Hematopoietic multipotent progenitor cell treated with erythropoietin and hydrocortisone succinate and interleukin-3 and kit ligand, for 8 days (in vitro differentiated cells): ENCODE results near the gene PHYKPL.

ENCODE experiments used
- DNase-seq: peaks from one replicate; pipeline ENCODE4 v3.0.0-alpha.2; 2015

The PHYKPL gene

DNA sequence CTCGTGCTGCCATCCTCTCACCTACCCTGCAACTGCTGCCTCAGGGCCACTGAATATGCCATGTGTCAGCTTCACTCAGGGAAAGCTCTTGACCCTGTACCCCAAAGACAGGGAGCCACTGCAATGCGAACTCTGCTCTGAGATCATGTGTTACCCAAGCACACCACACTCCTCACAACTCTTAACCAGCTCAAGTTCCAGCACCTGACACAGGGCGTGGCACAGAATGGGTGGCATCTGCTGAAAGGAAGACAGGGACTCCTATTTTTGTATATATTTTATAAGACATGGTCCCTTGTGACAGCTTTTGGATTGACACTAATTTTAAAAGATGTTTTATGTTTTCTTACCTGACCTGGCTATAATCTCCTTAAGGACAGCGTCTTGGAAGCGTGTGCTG is 10.7 kb downstream of the PHYKPL start:
- peak; percentile 54 for DNase-seq

DNA sequence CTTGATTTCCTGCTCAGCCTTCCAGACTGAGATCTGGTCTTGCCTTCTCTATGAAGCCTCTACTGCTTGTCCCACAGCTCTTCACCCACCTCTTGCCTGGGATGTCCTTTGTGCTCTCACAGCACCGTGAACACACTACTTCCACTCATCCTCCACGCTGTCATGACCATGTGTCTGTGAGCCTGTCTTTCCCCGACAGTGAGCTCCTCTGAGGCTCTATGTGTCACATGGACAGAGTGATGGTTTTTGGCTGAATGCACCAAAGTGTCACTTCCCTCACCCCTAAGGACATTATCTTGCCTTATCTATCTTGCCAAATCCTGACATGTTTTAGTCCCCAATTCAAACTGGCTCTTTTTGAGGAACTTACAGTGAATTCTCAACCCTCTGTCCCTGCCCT is 11.3 kb downstream of the PHYKPL start:
- DNase-seq = peak; percentile 36

DNA sequence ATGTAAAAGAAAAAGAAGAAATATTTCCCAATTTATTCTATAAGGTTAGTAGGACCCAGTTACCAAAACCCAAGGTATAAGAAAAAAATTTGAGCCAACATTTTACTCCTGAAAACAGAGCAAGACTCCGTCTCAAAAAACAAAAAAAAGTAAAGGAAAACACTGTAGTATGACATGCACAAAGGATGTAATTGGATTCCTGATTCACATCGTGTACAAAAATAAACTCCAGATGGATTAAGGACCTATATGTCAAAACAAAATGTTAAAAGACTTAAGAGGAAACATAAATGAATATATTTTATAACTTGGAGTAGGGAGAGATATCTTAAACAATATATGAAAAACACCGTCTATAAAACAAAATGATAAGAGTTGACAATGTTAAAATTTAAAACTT is 13.8 kb downstream of the PHYKPL start:
- no peak for DNase-seq

DNA sequence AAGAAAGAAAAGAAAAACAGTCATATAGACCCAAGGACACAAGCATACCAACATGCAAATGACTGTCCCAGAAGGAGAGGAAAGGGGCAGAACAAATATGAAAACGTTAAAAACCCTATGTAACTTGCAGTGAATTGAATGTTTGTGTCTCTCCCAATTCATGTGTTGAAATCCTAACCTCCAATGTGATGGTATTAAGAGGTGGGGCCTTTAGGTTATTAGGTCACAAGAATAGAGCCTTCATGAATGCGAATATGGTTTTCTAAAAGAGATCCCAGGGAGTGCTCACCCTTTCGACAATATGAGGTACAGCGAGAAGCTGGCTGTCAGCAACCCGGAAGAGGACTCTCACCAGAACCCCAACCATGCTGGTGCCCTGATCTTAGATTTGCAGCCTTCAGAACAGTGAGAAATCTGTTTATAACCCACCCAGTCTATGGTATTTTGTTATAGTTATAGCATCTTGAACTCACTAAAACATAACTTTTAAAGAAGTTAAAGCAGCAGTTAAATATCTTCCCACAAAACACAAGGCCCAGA is 14.3 kb downstream of the PHYKPL start:
- no peak for DNase-seq

DNA sequence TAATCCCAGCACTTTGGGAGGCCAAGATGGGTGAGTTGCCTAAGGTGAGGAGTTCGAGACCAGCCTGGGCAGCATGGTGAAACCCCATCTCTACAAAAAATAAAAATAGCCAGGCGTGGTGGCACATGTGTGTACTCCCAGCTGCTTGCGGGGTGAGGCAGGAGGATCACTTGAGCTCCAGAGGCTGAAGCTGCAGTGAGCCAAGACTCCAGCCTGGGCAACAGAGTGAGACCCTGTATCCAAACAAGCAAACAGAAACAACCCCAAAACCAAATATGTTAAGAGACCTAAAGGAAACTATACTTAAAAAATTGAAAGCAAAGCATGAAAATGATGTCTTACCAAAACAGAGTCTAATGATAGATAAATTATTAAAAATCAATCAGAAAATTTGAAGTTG is 15.8 kb downstream of the PHYKPL start:
- DNase-seq = no peak

DNA sequence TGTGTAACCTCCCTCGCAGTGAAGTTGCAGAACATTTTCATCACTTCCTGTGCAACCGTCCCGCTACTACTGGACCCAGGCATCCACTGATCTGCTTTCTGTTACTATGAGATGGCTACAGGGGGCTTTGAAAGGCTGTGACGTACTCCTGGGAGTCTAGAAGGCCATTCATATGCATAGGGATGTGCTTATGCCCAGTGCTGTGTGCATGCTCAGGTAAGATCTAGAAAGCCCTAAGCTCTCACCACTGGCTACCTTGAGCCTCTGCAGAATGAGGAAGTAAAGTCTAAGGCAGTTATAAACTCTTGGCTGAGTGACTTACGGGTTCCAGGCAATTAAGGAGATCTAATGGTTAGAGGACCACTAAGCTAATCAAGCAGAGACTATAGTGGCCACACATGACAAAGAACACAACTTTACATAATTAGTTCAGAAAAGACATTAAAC is 16.5 kb downstream of the PHYKPL start:
- no peak for DNase-seq

DNA sequence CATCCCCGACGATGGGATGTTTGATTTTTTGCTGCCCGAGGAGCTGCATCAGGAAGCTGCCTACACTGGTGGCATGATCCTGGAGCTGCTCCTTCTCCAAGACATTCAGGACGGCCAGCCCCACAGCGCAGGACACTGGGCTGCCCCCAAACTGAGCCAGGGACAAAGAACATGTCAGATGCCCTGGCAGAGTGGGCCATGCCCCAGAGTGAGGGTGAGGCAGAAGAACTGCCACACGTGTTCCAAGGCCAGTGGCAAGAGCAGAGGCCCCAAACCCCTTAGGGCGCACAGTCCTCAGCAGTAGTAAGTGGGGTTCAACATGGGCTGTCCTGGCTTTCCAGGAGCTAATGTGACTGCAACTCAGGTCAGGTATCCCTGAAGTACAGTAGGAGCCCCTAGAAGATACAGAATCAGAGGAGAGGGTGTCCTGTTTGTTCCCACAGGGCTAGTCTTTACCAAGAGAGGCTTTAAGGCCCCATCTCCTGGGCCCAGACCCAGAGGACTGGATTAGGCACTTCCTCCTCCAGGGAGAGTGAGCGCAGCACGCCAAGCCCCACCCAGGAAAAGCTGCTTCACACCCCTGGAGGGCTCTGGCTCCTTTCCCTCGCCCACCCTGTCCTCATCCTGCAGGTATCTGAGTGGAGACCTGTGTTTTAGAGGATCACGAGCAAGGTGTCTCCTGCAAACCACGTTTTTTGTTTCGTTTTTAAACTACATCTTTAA is 17.2 kb downstream of the PHYKPL start:
- no peak for DNase-seq

DNA sequence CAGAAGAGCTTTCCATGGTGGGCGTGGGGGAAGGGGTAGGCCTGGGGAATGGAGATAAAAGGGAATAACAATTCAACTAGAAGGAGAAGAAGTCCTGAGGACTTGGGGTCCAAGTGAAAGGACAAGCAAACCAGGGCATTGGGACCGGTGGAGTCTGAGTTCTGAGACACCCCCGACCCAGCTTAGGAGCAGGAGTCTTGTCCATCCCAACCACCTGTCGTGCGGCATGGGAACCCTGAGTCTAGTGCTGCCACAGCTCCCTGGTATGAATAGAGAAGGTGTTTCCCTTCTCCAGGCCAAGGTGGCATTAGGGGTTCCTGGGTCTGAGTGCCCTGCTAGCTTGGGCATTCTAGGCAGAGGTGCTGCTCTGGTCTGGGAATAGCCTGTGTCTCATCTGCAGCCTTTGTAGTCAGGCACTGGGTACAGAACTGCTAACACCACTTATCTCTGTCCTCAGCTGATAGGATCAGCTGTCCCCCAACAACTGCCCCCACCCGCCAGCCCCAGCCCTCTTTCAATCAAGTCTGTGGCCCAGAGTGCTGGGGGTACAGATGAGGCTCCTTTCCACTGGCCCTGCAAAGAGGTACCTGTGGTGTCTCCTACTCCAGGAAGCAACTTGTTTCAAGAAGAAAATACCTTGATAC is 18.3 kb downstream of the PHYKPL start:
- DNase-seq = no peak

DNA sequence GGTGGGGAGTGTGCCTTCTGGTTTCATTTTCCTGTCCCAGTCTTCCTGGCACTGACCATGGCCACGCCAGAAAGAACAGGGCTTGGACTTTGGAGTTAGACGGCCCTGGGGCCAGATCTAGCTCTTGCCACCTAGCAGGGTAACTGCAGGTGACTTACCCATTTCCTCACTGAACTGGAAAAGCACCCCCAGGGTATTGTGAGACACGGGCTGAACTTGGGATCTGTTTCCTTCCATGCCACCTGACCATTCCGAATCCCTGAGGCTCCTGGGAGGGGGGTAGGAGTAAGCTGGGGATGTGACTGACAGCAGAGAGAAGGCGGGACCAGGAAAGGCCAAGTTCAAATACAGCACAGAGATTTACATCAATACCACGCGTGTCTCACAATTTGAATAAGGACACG is 18.9 kb downstream of the PHYKPL start:
- peak; percentile 43 for DNase-seq

DNA sequence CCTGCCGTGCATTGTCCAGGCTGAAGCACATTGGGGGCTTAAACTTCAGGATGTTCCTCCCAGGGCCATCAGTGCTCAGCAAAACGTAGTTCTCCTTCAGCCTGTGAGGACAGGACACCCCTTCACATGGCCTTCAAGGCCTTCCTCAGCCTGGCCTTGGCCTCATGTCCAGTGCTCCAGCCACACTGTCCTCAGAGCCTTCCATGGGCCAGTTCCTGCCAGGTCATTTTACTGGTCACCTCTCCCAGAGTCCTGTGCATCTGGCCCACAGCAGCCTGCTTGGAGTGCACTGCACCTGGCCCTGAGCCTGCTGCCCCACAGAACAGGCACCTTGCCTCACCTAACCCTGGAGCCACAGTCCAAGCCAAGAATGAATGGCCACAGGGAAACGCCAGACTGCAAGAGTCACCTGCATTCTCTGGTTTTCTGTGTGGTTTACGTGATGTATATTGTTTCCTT is 19.6 kb downstream of the PHYKPL start:
- DNase-seq = no peak

DNA sequence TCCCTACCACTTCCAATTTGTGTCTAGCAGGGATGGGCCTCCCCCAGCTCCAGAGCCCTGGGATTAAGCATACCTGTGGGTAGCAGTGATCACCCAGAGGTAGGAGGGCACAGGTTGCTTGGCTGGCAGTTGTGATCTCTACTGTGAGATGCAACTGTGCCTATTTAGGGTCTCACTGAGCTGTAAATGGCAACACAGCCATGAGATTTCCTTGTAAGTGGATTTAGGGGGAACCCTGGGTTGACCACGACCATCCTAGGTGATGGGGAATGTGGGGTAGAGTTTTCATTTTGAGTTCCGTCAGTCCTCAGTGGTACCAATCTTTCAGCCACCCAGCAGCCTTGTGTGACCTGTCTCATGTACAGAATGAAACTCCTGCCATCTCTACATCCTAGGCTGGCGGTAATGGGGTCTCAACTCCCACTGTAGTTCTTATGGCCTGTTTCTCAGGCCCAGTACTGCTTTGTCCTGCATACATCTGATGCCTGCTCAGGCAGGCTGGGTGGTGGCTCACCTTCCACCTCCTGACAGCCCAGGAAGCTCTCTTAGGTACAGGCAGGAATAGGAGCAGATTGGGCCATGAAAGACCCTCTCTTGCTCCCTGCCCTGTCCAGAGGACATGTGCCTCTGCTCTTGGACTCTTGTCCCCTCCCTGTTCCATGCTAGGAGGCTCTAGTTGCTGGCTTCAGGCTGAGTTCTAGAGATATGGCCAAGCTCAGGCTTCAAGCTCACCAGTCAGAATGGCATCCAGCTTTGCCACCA is 20.2 kb downstream of the PHYKPL start:
- peak; percentile 36 for DNase-seq

DNA sequence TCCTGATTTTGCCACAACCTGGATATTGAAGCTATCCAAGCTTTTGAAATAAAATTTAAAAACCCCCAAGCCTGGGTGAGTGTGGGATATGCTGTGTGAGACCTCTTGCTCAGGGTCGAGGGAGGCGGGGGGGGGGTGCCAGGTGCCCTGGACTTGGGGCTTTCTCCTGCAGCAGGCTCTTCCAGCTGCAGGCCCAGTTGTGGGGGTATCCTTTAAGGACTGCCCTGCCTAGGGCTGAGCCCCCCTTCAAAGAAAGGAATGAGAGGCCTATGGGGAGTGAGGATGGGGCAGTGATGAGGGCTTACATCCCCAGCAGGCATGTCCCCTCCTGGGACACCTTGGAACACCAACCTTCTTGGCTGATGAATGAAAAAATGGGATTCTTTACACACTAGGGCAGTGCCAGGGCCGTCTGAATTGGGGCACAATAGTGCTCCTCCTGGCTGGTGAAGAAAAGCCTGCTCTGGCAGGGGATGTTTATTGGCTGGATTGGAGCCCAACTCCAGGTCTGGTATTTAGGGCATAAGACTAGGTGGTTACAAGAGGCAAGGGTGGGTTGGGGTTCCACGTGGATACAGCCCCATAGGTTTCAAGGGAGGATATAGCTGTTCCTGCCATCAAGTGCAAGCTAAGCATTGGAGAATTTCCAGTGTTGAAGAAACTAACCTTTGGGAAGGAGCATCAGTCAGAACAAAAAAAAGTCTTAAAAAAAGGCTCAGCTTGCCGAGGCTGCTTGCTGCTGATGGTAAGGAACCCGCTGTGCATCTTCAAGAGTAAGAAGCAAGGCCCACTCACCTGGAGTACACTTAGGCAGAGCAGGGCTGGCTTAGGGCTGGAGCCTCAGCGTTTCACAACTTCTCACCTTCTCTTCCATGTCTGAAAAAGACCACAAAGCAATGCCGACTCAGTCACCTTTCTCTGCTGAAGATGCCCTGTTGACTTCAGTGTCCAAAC is 21.2 kb downstream of the PHYKPL start:
- no peak for DNase-seq

DNA sequence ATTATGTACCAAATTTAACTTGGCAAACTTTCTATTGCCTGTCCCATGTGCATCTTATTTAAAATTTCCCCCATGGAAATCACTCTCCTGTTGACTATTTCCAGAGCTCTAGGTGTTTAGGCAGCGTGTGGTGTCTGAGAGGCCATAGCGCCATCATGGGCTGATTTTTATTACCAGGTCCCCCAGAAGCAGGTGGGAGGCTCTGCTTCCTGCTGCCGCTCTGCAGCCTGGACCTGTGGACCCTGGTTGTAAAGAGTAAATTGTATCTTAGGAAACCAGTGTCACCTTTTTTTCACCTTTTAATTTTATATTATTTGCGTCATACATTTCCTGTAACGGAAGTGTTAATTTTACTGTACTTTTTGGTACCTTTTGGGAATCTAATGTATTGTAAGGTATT is 21.9 kb downstream of the PHYKPL start:
- no peak for DNase-seq

DNA sequence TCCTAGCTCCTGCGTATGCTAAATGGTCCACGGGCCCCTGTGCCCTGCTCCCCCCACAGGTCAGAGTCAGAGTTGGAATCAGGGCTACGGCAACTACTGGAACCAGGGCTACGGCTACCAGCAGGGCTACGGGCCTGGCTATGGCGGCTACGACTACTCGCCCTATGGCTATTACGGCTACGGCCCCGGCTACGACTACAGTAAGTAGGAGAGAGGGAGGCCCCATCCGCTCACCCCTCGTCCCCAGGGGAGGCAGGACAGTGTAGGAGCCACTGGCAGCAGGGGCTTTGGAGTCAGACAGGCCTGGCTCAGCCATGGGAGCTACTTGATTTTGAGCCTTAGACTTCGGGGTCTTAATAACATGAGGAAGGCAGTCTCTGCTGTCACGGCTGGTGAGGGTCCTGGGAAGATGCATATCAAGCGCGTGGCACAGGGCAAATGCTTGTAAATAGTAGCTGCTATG is 22.5 kb downstream of the PHYKPL start:
- DNase-seq = no peak

DNA sequence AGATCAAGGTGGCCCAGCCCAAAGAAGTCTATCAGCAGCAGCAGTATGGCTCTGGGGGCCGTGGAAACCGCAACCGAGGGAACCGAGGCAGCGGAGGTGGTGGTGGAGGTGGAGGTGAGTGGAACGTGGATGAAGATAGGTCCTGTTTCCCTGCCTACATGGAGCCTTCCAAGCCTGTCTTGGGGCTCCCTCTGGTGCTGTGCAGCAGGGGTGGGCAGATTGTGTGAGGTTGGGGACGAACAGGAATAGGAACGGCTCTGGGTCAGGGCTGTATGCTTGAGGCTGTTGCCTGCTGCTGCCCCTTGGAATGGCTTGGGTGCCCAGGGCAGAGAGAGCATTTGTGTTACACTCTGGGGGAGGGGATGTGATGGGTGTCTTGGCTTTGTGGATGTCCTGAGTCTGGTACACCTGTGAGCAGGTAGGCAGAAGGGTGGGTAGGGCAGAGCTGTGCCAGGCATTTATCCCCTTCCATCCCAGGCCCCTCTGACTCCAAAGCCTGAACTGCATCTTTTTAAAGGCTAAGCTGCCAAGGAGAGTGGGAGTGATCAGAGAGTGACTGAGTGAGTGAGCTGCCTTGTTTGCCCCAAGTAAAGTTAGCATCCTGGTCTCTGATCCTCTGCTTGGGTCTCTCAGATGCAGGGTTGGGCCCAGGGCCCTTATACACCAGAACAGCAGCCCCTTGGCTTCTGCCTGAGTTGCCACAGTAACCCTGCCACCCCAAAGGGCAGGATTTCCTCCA is 23.1 kb downstream of the PHYKPL start:
- DNase-seq = no peak

DNA sequence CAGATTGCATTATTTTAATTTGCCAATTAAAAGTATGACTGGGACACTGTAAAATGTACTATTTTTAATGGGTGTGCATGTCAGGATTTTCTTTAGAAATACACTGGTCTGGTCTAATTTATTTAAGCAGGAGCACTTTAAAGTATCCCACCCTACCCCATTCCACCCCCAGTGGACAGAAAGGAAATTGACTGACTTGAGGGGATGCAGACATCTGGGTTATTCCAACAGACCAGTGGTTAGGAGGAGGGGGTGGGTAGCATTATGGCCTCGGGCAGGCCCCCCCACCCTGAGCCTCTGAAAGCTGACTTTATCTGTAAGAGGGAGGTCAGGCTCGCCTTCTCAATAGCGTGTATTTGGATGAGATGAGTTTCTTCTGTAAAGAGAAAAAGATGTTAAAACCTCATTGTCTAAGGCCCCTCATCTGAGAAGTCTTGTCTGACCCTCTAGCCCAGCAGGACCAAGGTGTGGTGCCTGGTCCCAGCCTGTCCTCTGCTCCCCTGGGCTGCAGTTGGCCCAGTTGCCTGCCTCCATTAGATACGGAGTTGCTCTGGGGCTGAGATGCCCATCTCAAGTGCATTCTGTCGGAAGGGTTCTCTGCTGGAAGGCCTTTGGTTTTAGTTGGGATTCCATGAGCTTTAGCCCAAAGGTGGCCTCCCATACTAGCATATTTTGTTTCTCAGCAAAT is 23.9 kb downstream of the PHYKPL start:
- DNase-seq = peak; percentile 42

DNA sequence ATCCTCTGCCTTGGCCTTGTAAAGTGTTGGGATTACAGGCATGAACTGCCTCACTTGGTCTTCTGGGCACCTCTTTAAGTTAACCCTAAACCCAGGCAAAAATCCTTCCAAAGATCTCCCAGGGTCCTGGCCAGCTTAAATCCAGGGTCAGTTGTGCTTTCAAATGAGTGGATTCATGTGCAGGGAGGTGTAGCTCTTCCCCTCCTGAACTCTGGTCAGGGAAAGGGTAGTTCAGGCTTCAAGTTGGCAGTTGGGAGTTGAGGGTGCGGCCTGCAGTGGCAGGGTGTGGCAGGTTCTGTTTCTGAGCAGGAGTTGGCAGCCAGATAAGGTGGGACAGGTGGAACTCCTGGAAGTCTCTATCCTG is 24.7 kb downstream of the PHYKPL start:
- peak; percentile 85 for DNase-seq

DNA sequence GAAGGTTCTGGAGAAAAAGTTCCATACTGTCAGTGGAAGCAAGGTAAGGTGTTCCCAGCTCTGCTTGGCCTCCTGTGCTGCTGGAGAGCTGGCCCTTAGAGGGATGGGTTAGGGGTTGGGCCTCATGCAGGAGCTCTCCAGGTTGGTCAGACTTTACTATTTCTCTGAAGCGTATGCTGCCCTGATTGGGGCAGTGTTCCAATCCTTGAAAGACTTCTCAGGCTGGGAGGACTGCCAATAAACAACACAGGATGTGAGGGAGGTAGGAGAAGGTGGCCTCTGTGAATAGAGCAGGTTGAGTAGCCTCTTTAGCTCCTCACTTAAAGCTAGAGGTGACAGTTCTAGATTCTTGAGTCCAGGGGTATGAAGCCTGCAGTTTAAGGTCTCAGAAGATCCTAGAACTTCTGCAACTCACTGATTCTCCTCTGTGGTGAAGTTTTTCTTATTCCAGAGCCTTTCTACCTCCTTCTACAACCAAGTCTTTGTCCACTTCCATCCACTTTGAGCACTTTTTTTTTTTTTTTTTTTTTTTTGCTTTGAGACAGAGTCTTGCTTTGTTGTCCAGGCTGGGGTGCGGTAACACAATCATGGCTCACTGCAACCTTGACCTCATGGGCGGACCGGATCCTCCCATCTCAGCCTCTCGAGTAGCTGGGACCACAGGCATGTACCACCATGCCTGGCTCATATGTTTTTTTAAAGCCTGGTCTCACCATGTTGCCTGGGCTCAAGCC is 25.3 kb downstream of the PHYKPL start:
- DNase-seq = peak; percentile 59

DNA sequence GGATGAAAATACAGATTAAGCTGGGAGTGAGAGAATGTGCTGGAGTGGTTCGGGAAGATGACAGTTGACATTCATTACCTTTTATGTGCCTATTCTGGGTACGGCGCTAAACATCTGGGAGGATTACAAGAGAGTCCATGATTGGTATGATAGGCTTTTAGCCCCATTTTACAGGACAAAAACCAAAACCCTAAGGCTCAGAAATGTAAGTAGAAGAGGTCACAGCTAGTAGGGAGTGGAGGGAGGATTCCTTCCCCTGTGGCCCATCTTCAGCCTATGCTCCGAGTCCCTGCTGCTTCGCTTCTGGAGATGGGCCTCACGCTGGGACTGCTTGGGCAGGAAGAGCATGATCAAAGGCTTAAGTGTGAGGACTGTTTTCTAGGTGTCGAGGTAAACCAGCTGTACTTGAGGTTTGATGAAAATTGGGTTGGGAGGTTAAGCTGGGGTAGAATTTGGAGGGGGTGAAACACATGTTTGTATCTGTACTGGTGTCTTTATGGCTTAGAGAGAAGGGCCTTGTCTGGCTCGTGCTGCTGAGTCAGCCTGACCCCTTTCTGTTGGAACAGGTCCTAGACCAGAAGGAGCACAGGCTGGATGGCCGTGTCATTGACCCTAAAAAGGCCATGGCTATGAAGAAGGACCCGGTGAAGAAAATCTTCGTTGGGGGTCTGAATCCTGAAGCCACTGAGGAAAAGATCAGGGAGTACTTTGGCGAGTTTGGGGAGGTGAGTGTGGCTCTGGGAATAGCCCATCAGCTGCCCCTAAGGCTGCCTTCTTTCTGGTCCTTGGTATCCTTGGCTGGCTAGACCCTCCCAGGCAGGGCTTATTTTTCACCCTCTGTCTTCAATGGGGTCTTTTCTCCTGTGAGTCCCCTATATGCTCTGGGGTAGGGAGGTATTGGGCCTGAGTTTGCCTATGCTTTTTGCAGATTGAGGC is 26.2 kb downstream of the PHYKPL start:
- peak; percentile 31 for DNase-seq
